Muscle layer of duodenum (tissue), 2 donors: ENCODE data around the gene CRLF1.
"Not testable (repeated sequence)": the region's sequence is repeated elsewhere in the genome, so short reads cannot be mapped to it uniquely, and the experiment has no call there.

Source experiments
- H3K27ac ChIP-seq: one replicate; pipeline ENCODE4 v1.7.0; 2013; ENCODE audit warnings: mild to moderate bottlenecking, low read length
- H3K27me3 ChIP-seq: one replicate; pipeline ENCODE4 v1.7.0; 2013; ENCODE audit warnings: low read depth, mild to moderate bottlenecking, control low read depth, low read length
- H3K36me3 ChIP-seq, 2 donors: one replicate each; pipeline ENCODE4 v1.7.0; 2013; ENCODE audit warnings: low read length in 2 of 2, control low read depth in 1 of 2, mild to moderate bottlenecking in 1 of 2; ENCODE audit not compliant: insufficient read depth in 2 of 2, control insufficient read depth in 1 of 2
- H3K4me1 ChIP-seq, 2 donors: one replicate each; pipeline ENCODE4 v1.7.0; 2013; ENCODE audit warnings: low read length in 2 of 2, mild to moderate bottlenecking in 2 of 2, control low read depth in 1 of 2, moderate library complexity in 1 of 2; ENCODE audit not compliant: insufficient read depth in 2 of 2, control insufficient read depth in 1 of 2
- H3K4me3 ChIP-seq, 2 donors: one replicate each; pipeline ENCODE4 v1.7.0; 2013; ENCODE audit warnings: low read length in 2 of 2, low read depth in 1 of 2, mild to moderate bottlenecking in 1 of 2
- H3K9me3 ChIP-seq, 2 donors: one replicate each; pipeline ENCODE4 v1.7.0; 2013; ENCODE audit warnings: low read length in 2 of 2, control low read depth in 1 of 2, mild to moderate bottlenecking in 1 of 2; ENCODE audit not compliant: control insufficient read depth in 1 of 2
- donor health status: healthy.

Gene CRLF1

GRCh38 chr19:18605546-18606280 lies 886 bp downstream of the CRLF1 start:
- H3K27ac ChIP-seq, result no peak overlapping the region
- H3K4me1 ChIP-seq, result peaks cover 0 to 29% of the 10 kb centered on the region in 2 donors
- no peaks in the 10 kb centered on the region for H3K9me3 ChIP-seq
- peaks cover 53% of the 10 kb centered on the region for H3K27me3 ChIP-seq
- no peaks in the 10 kb centered on the region for H3K36me3 ChIP-seq
- no peak overlapping the region for H3K4me3 ChIP-seq

DNA sequence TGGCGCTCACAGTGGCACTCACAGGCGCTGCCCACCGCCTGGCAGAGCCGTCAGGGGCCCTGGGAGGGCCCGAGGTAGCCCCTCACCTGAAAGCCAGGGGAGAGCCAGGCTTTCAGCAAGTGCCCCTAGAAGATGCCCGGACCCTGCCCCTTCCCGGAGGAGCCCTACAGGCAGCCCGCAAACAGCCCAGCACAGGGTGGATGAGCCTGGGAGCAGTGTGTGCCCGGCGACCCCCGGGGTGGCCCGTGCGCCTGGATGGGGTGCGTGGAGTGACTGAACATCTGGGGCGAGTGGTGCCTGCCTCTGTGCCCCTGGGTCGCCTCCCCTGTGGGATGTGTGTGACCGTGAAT lies 1.4 kb downstream of the CRLF1 start:
- peaks cover 49% of the 10 kb centered on the region for H3K27me3 ChIP-seq
- H3K4me3 ChIP-seq, result no peak overlapping the region
- H3K27ac ChIP-seq, result no peak overlapping the region

GRCh38 chr19:18604820-18605159 lies 1.8 kb downstream of the CRLF1 start:
- Histone ChIP-seq H3K27ac (no peak overlapping the region), H3K27me3 (peaks cover 46% of the 10 kb centered on the region), H3K36me3 (no peaks in the 10 kb centered on the region), H3K4me3 (no peak overlapping the region), H3K4me1 (peaks cover 0 to 27% of the 10 kb centered on the region in 2 donors), H3K9me3 (no peaks in the 10 kb centered on the region)

More for the DNA sequence above, 1.4 kb downstream of the CRLF1 start:
- Histone ChIP-seq H3K4me1 (peaks cover 0 to 27% of the 10 kb centered on the region in 2 donors), H3K9me3 (no peaks in the 10 kb centered on the region), H3K36me3 (no peaks in the 10 kb centered on the region)

GRCh38 chr19:18603958-18604819 lies 2.4 kb downstream of the CRLF1 start:
- no peaks in the 10 kb centered on the region for H3K9me3 ChIP-seq
- no peak overlapping the region for H3K4me3 ChIP-seq
- H3K4me1 ChIP-seq, result peaks cover 0 to 27% of the 10 kb centered on the region in 2 donors
- no peak overlapping the region for H3K27ac ChIP-seq
- H3K36me3 ChIP-seq, result no peaks in the 10 kb centered on the region
- peaks cover 43% of the 10 kb centered on the region for H3K27me3 ChIP-seq

GRCh38 chr19:18603255-18603957 lies 3.2 kb downstream of the CRLF1 start:
- Histone ChIP-seq H3K36me3 (no peaks in the 10 kb centered on the region), H3K4me1 (peaks cover 0 to 27% of the 10 kb centered on the region in 2 donors), H3K4me3 (no peak overlapping the region), H3K9me3 (no peaks in the 10 kb centered on the region), H3K27me3 (peaks cover 44% of the 10 kb centered on the region), H3K27ac (no peak overlapping the region)

DNA sequence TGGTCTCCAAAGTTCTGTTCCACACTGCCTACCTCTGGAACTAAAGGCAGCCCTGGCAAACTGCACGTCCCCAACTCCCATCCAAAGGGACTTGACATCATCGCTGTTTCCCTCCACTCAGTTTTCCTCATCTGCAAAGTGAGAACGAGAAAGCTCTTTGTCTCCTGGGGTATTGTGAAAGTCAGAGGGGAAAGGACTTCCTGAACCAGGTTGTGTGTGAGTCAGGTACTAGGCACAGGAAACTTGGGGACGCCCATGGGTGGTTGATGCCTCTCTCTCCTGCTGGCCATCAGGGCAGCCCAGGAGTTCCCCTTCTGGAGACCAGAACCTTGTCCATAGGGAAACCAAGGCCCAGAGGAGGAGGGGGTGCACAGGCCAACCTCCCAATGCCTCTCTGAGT lies 4.7 kb downstream of the CRLF1 start:
- no peak overlapping the region for H3K27ac ChIP-seq
- no peak overlapping the region for H3K4me3 ChIP-seq
- no peaks in the 10 kb centered on the region for H3K36me3 ChIP-seq
- H3K27me3 ChIP-seq, result peaks cover 32% of the 10 kb centered on the region
- H3K4me1 ChIP-seq, result peaks cover 0 to 15% of the 10 kb centered on the region in 2 donors
- no peaks in the 10 kb centered on the region for H3K9me3 ChIP-seq

GRCh38 chr19:18600692-18601397 lies 5.8 kb downstream of the CRLF1 start:
- not testable (repeated sequence) for H3K4me3 ChIP-seq

DNA sequence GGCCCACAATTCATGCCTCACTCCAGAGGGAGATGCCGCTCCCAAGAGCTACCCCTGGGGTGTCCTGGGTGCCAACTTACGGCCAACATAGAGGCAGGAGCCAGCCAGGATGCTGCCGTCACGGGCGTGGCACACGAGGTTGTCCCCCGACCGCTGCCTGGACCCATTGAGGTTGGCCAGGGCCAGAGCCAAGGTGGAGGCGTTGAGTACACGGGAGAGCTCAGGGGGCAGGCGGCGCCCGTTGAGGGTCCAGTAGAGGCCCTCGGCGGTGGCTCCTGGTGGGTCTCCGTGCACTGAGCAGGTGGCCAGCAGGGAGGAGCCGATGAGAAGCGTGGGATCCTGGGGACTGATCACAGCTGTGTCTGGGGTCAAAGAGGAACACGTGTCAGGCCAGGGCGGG lies 7.1 kb downstream of the CRLF1 start:
- Histone ChIP-seq H3K27ac (no peak overlapping the region), H3K4me1 (peaks cover 0 to 16% of the 10 kb centered on the region in 2 donors), H3K27me3 (peaks cover 18% of the 10 kb centered on the region), H3K4me3 (no peak overlapping the region), H3K9me3 (no peaks in the 10 kb centered on the region), H3K36me3 (no peaks in the 10 kb centered on the region)

More at GRCh38 chr19:18600692-18601397, 5.8 kb downstream of the CRLF1 start:
- not testable (repeated sequence) for H3K27ac ChIP-seq, H3K9me3 ChIP-seq, H3K36me3 ChIP-seq
- peaks cover 0 to 10% of the 10 kb centered on the region in 2 donors for H3K4me1 ChIP-seq
- peaks cover 29% of the 10 kb centered on the region for H3K27me3 ChIP-seq

DNA sequence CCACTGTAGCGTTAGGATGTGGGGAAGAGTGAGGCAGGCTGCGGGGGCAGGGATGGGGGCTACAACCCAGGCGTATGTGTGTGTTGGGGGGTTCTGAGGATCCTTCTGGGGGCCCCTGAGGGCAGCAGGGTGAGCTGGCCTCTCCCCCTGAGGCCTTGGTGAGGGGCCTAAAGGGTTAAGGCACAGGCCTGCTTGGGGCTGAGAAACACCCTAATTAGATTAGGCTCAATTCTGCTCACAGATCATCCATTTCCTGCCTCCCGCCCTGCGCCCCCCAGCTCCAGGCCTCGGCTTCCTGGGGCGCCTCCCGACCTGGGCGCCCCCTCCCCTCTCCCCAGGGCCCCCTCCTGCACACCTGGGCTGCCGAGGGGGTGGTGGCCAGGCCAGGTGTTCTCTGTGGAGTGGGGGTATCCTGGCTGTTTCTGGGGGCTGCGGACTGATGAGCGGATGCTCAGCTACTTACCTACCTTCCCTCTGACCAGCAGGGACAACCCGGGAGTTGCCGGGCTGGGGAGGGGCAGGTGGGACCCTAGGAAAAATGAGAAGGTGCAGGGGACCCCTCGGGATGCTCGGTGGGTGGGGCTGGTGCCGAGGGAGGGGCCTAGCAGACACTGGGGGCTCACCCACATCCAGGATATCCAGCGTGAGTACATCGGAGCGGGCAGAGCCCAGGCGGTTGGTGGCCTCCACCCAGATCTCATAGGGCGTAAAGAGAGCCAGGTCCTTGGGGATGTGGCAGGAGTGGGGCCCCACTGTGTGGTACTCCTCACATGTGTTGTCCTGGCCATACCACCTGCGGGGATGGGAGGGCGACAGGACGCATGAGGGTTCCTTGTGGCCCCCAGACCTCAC lies 8.6 kb downstream of the CRLF1 start:
- H3K4me1 ChIP-seq, result peaks cover 0 to 15% of the 10 kb centered on the region in 2 donors

GRCh38 chr19:18596752-18597157 lies 9.8 kb downstream of the CRLF1 start:
- Histone ChIP-seq H3K27ac (no peak overlapping the region), H3K27me3 (peaks cover 9% of the 10 kb centered on the region), H3K4me1 (peaks cover 0 to 15% of the 10 kb centered on the region in 2 donors)

More for the DNA sequence above, 8.6 kb downstream of the CRLF1 start:
- Histone ChIP-seq H3K27ac (no peak overlapping the region), H3K4me3 (no peak overlapping the region), H3K27me3 (peaks cover 13% of the 10 kb centered on the region), H3K9me3 (no peaks in the 10 kb centered on the region), H3K36me3 (no peaks in the 10 kb centered on the region)

More at GRCh38 chr19:18596752-18597157, 9.8 kb downstream of the CRLF1 start:
- Histone ChIP-seq H3K36me3 (no peaks in the 10 kb centered on the region), H3K4me3 (no peak overlapping the region), H3K9me3 (no peaks in the 10 kb centered on the region)
